ENCODE data around the gene RBM39. TPM values are rescaled to one million over a fixed set of nuclear protein-coding genes. Genes with fewer than 3 reads are reported as not detected.

Gene RBM39
- total and polyA plus RNA-seq, 2 of the 13 experiments (the other 11 are each of a cell fraction or from before 2014, with no cell fraction given), result 788 to 920 TPM

- TF ChIP-seq ATF2 (CRISPR knock-in tag; IDR thresholded peaks at IDR 0.05) (peak; percentile 84), ZNF780A (CRISPR knock-in tag; IDR thresholded peaks at IDR 0.05) (no peak), DNMT1 (CRISPR knock-in tag; IDR thresholded peaks at IDR 0.05) (peak; percentile 67), KMT2A (CRISPR knock-in tag; IDR thresholded peaks at IDR 0.05) (peak; percentile 93), BORCS8-MEF2B (CRISPR knock-in tag; IDR thresholded peaks at IDR 0.05) (peak; percentile 94; the same call in 1 of the 2 replicates), KLF11 (CRISPR knock-in tag; IDR thresholded peaks at IDR 0.05) (peak; percentile 95; the same call in 1 of the 2 replicates), TOE1 (CRISPR knock-in tag; IDR thresholded peaks at IDR 0.05) (no peak), ZNF12 (CRISPR knock-in tag; IDR thresholded peaks at IDR 0.05) (peak; percentile 66), SIN3B (IDR thresholded peaks at IDR 0.05; ENCODE audit: low read length) (peak; percentile 60), ZMAT3 (CRISPR knock-in tag; conservative IDR thresholded peaks at IDR 0.05) (peak; percentile 97), RBAK (CRISPR knock-in tag; IDR thresholded peaks at IDR 0.05) (0 out of 2 replicates have a peak, but pooled peaks have one; percentile 24), FIP1L1 (IDR thresholded peaks at IDR 0.05; ENCODE audit: borderline replicate concordance, insufficient read depth, low read depth, low read length) (peak; percentile 68; the same call in 1 of the 2 replicates), MXD4 (CRISPR knock-in tag; IDR thresholded peaks at IDR 0.05) (peak; percentile 97), ZKSCAN8 (CRISPR knock-in tag; IDR thresholded peaks at IDR 0.05; ENCODE audit: borderline replicate concordance) (peak; percentile 84; the same call in 1 of the 2 replicates), KAT7 (CRISPR knock-in tag; IDR thresholded peaks at IDR 0.05; ENCODE audit: borderline replicate concordance) (peak; percentile 99), ARID2 (CRISPR knock-in tag; IDR thresholded peaks at IDR 0.05; ENCODE audit: borderline replicate concordance) (peak; percentile 90; the same call in 1 of the 2 replicates), ZC3H13 (CRISPR knock-in tag; IDR thresholded peaks at IDR 0.05) (peak; percentile 93), MTF2 (CRISPR knock-in tag; IDR thresholded peaks at IDR 0.05; ENCODE audit: borderline replicate concordance) (no peak; the same call in none of the 2 replicates)
- TF ChIP-seq, protein P1, sequence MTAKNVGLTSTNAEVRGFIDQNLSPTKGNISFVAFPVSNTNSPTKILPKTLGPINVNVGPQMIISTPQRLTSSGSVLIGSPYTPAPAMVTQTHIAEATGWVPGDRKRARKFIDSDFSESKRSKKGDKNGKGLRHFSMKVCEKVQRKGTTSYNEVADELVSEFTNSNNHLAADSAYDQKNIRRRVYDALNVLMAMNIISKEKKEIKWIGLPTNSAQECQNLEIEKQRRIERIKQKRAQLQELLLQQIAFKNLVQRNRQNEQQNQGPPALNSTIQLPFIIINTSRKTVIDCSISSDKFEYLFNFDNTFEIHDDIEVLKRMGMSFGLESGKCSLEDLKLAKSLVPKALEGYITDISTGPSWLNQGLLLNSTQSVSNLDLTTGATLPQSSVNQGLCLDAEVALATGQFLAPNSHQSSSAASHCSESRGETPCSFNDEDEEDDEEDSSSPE (CRISPR knock-in tag; IDR thresholded peaks at IDR 0.05), result peak; percentile 93
- TF ChIP-seq, protein P2, sequence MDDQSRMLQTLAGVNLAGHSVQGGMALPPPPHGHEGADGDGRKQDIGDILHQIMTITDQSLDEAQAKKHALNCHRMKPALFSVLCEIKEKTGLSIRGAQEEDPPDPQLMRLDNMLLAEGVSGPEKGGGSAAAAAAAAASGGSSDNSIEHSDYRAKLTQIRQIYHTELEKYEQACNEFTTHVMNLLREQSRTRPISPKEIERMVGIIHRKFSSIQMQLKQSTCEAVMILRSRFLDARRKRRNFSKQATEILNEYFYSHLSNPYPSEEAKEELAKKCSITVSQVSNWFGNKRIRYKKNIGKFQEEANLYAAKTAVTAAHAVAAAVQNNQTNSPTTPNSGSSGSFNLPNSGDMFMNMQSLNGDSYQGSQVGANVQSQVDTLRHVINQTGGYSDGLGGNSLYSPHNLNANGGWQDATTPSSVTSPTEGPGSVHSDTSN (CRISPR knock-in tag; IDR thresholded peaks at IDR 0.05; ENCODE audit: borderline replicate concordance), result peak; percentile 37; the same call in 1 of the 2 replicates
- TF ChIP-seq, protein P3, sequence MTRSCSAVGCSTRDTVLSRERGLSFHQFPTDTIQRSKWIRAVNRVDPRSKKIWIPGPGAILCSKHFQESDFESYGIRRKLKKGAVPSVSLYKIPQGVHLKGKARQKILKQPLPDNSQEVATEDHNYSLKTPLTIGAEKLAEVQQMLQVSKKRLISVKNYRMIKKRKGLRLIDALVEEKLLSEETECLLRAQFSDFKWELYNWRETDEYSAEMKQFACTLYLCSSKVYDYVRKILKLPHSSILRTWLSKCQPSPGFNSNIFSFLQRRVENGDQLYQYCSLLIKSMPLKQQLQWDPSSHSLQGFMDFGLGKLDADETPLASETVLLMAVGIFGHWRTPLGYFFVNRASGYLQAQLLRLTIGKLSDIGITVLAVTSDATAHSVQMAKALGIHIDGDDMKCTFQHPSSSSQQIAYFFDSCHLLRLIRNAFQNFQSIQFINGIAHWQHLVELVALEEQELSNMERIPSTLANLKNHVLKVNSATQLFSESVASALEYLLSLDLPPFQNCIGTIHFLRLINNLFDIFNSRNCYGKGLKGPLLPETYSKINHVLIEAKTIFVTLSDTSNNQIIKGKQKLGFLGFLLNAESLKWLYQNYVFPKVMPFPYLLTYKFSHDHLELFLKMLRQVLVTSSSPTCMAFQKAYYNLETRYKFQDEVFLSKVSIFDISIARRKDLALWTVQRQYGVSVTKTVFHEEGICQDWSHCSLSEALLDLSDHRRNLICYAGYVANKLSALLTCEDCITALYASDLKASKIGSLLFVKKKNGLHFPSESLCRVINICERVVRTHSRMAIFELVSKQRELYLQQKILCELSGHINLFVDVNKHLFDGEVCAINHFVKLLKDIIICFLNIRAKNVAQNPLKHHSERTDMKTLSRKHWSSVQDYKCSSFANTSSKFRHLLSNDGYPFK (CRISPR knock-in tag; IDR thresholded peaks at IDR 0.05; ENCODE audit: borderline replicate concordance), result peak; percentile 99
These were observed 77.4 kb downstream of the RBM39 start, which contains the start of the genes CPNE1 and RBM12 (continued) for GRCh38 chr20:35664466-35665206.
